Measurements from ENCODE around the gene SGK2.

DNA sequence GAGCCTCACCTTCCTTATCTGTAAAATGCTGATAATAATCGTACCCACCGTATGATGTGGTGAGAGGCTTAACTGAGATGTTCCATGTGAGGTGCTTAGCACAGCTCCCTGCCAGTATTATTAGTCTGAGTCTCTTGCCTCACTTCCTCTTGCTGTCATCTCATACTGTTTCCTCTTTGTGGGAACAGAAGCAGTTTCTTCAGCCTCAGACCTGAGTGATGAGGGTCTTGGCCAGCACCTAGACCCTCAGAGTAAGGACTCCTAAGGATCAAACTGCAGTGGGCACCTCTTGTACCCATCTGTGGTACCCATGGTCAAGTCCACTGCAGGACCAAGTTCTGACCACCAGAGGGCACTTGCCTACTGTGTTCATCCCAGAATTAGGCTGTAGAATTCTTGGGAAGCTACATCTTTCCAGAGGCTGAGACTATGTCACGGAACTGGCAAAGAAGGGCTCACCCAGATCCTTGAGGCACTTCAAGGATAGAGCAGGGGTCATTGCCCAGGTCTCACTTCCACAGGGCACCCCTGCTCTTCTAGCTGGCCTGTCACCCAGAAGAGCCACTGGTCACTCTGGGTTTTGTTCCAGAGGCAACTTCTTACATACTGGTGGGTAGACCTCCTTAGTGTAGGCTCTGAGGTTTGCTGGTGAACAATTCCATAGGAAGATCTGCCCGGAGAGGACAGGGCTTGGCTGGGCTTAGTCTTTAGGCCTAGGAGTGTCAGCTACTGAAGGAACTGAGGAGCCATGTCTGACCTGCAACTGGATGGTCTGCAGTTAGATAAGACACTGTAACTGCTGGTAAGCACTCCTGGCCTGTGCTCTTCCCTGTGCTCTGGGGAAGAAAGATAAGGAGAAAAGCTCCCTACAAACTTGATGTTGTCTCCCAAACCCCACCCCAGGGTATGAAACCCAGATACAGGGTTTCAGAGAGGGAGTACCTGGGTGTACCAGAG lies 20.6 kb upstream of the SGK2 start:
- no peak for TF ChIP-seq MAFK (IDR thresholded peaks at IDR 0.05; ENCODE audit: low read length)
- no peak for TF ChIP-seq CHD4 (IDR thresholded peaks at IDR 0.05; ENCODE audit: insufficient read depth, insufficient replicate concordance, low read depth, low read length, poor library complexity, severe bottlenecking)
- no peak for TF ChIP-seq TAF1 (IDR thresholded peaks at IDR 0.05; ENCODE audit: control insufficient read depth, extremely low read depth, insufficient read depth, low read length, severe bottlenecking)
- no peak for TF ChIP-seq MTF1 (CRISPR knock-in tag; IDR thresholded peaks at IDR 0.05; ENCODE audit: borderline replicate concordance)
- no peak for TF ChIP-seq ERF (CRISPR knock-in tag; IDR thresholded peaks at IDR 0.05)
- TF ChIP-seq POLR2A (conservative IDR thresholded peaks at IDR 0.05), result no peak
- TF ChIP-seq HLTF (IDR thresholded peaks at IDR 0.05), result no peak
- no peak for TF ChIP-seq ZNF717 (CRISPR knock-in tag; IDR thresholded peaks at IDR 0.05)
- TF ChIP-seq, protein P1, sequence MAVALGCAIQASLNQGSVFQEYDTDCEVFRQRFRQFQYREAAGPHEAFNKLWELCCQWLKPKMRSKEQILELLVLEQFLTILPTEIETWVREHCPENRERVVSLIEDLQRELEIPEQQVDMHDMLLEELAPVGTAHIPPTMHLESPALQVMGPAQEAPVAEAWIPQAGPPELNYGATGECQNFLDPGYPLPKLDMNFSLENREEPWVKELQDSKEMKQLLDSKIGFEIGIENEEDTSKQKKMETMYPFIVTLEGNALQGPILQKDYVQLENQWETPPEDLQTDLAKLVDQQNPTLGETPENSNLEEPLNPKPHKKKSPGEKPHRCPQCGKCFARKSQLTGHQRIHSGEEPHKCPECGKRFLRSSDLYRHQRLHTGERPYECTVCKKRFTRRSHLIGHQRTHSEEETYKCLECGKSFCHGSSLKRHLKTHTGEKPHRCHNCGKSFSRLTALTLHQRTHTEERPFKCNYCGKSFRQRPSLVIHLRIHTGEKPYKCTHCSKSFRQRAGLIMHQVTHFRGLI (CRISPR knock-in tag; IDR thresholded peaks at IDR 0.05), result no peak
- peak; percentile 91 for TF ChIP-seq TEAD4 (IDR thresholded peaks at IDR 0.05; ENCODE audit: low read length)
- TF ChIP-seq TEAD4 (CRISPR knock-in tag; IDR thresholded peaks at IDR 0.05; ENCODE audit: borderline replicate concordance), result no peak
- TF ChIP-seq, protein P2, sequence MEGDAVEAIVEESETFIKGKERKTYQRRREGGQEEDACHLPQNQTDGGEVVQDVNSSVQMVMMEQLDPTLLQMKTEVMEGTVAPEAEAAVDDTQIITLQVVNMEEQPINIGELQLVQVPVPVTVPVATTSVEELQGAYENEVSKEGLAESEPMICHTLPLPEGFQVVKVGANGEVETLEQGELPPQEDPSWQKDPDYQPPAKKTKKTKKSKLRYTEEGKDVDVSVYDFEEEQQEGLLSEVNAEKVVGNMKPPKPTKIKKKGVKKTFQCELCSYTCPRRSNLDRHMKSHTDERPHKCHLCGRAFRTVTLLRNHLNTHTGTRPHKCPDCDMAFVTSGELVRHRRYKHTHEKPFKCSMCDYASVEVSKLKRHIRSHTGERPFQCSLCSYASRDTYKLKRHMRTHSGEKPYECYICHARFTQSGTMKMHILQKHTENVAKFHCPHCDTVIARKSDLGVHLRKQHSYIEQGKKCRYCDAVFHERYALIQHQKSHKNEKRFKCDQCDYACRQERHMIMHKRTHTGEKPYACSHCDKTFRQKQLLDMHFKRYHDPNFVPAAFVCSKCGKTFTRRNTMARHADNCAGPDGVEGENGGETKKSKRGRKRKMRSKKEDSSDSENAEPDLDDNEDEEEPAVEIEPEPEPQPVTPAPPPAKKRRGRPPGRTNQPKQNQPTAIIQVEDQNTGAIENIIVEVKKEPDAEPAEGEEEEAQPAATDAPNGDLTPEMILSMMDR (IDR thresholded peaks at IDR 0.05 in 2 of 3, conservative IDR thresholded peaks at IDR 0.05 in 1 of 3; ENCODE audit: insufficient read depth in 2 of 3, low read depth in 1 of 3, low read length in 3 of 3), result peak; percentile 81 to 97 (median 86)
- TF ChIP-seq ILF3 (IDR thresholded peaks at IDR 0.05; ENCODE audit: borderline replicate concordance), result no peak
- TF ChIP-seq ZNF239 (CRISPR knock-in tag; IDR thresholded peaks at IDR 0.05), result no peak
- TF ChIP-seq E2F3 (CRISPR knock-in tag; IDR thresholded peaks at IDR 0.05), result no peak

Measured in K562 (cell line).